Transverse colon (tissue), 4 donors: ENCODE data around the gene MAMDC2. TPM values are rescaled to one million over a fixed set of nuclear protein-coding genes. Genes with fewer than 3 reads are reported as not detected.

Source experiments
- DNase-seq: peaks from one replicate; pipeline ENCODE4 v3.0.0-alpha.2; 2019
- H3K27ac ChIP-seq, 4 donors: fragments of 200-600 bp; sonication (generic); 2 replicates each; pipeline ENCODE4 v1.5.1; 2016 to 2018; ENCODE audit warnings: inconsistent platforms in 4 of 4
- H3K27me3 ChIP-seq: fragments of 200-600 bp; sonication (generic); 2 replicates; pipeline ENCODE4 v1.5.1; 2017; ENCODE audit warnings: inconsistent platforms
- H3K36me3 ChIP-seq, 4 donors: fragments of 200-600 bp; sonication (generic); 2 replicates each; pipeline ENCODE4 v1.5.1; 2017 to 2019; ENCODE audit warnings: inconsistent platforms in 4 of 4
- H3K4me1 ChIP-seq, 4 donors: fragments of 200-600 bp; sonication (generic); 2 replicates each; pipeline ENCODE4 v1.5.1; 2017 to 2020; ENCODE audit warnings: inconsistent platforms in 4 of 4
- H3K4me3 ChIP-seq, 4 donors: fragments of 200-600 bp; sonication (generic); 1 replicate in 1 of 4; 2 replicates in 3 of 4; pipeline versions ENCODE4 v1.5.1 to v1.6.1; 2017 to 2019; ENCODE audit warnings: inconsistent platforms in 4 of 4
- H3K9me3 ChIP-seq, 2 donors: fragments of 200-600 bp; sonication (generic); 2 replicates each; pipeline ENCODE4 v1.5.1; 2017 to 2019; ENCODE audit warnings: inconsistent platforms in 2 of 2
- CTCF ChIP-seq, 5 experiments: fragments of 200-600 bp in 3 of 5; fragments of 450-650 bp in 2 of 5; sonication (generic) in 3 of 5; IDR thresholded peaks; 1 replicate in 2 of 5; 2 replicates in 3 of 5; pipeline ENCODE4 v1.5.1; 2016 to 2017; ENCODE audit warnings: antibody characterized with exemption in 5 of 5, inconsistent platforms in 3 of 5, mild to moderate bottlenecking in 2 of 5, moderate library complexity in 1 of 5
- EP300 ChIP-seq: sonication (generic); formaldehyde crosslinking; IDR thresholded peaks from one replicate; pipeline ENCODE4 v1.6.1; 2017; ENCODE audit warnings: antibody characterized with exemption, low read depth
- POLR2A ChIP-seq: fragments of 450-650 bp; IDR thresholded peaks from one replicate; pipeline ENCODE4 v1.6.1; 2016; ENCODE audit warnings: antibody characterized with exemption, mild to moderate bottlenecking, moderate library complexity
- POLR2AphosphoS5 ChIP-seq, 3 donors: sonication (generic); formaldehyde crosslinking; IDR thresholded peaks; one replicate each; pipeline ENCODE4 v1.6.1; 2016; ENCODE audit warnings: antibody characterized with exemption in 3 of 3
- WGBS, 2 donors: methylation state at CpG; one replicate each; pipeline ENCODE4 v1.1.5; 2018; ENCODE audit warnings: low coverage in 1 of 2; 5-methylcytosine and 5-hydroxymethylcytosine counted together
- in situ Hi-C, 4 donors: fragments of 200-750 bp; cut with MboI; loops; one replicate each; pipeline versions ENCODE4 v1.15.0 to v1.15.1; 2017; ENCODE audit warnings: low sequenced_read_pairs in 3 of 4, low pct_ligation_motif_present in 1 of 4, low pct_unique_long_range_greater_than_20kb in 1 of 4
- intact Hi-C: fragments of 100-400 bp; cut with DNase I; formaldehyde crosslinking; loops from one replicate; pipeline ENCODE4 v1.15.1; 2023; ENCODE audit warnings: low total_unique reads
- total RNA-seq, 4 donors: library from RNA; depleted of rRNA; stranded (reverse); fragments of >200 nt; gene quantifications; one replicate each; pipeline ENCODE4 v1.1.0, GENCODE V29; 2016

MAMDC2 gene
- total RNA-seq, 4 donors from 2014 or later = 7.4 to 40.5 (median 28.9) TPM

- H3K4me1 ChIP-seq = no peaks in the 10 kb centered on the region
- H3K27me3 ChIP-seq = no peaks in the 10 kb centered on the region
- H3K9me3 ChIP-seq = no peaks in the 10 kb centered on the region
- no peak for TF ChIP-seq POLR2AphosphoS5 (IDR thresholded peaks at IDR 0.05)
- no peak for TF ChIP-seq EP300
- no peak for TF ChIP-seq POLR2A
- WGBS, 2 donors = 29 to 87% methylated on average over 1 of the region's 1 CpG
- peaks cover 0 to 8% (median 0%) of the 10 kb centered on the region in 4 donors for H3K36me3 ChIP-seq
- no peak overlapping the region for H3K4me3 ChIP-seq
- DNase-seq = no peak
- in situ Hi-C loops (no loop called here), intact Hi-C loops (no loop called here)
- H3K27ac ChIP-seq = no peak overlapping the region
Observed at GRCh38 chr9:70218767-70219166, 175.1 kb downstream of the MAMDC2 start.

GRCh38 chr9:70220216-70220615, 176.6 kb downstream of the MAMDC2 start:
- H3K4me1 ChIP-seq = no peaks in the 10 kb centered on the region
- intact Hi-C loops (no loop called here), in situ Hi-C loops (no loop called here)
- WGBS, 2 donors = 80 to 93% methylated on average over 2 of the region's 2 CpGs
- H3K27me3 ChIP-seq = no peaks in the 10 kb centered on the region
- H3K9me3 ChIP-seq = no peaks in the 10 kb centered on the region
- no peak overlapping the region for H3K27ac ChIP-seq
- no peak for DNase-seq
- no peaks in the 10 kb centered on the region for H3K36me3 ChIP-seq
- H3K4me3 ChIP-seq = no peak overlapping the region
- TF ChIP-seq CTCF (IDR thresholded peaks at IDR 0.05) (no peak), POLR2AphosphoS5 (IDR thresholded peaks at IDR 0.05) (no peak), POLR2A (no peak), EP300 (no peak)

- no peak overlapping the region for H3K27ac ChIP-seq
- no peaks in the 10 kb centered on the region for H3K9me3 ChIP-seq
- H3K36me3 ChIP-seq = no peaks in the 10 kb centered on the region
- no peak for DNase-seq
- WGBS, 2 donors = 74 to 90% methylated on average over 1 of the region's 1 CpG
- TF ChIP-seq POLR2A = no peak
- TF ChIP-seq POLR2AphosphoS5 (IDR thresholded peaks at IDR 0.05) = no peak
- TF ChIP-seq EP300 = no peak
- TF ChIP-seq CTCF (IDR thresholded peaks at IDR 0.05) = no peak
- no peaks in the 10 kb centered on the region for H3K4me1 ChIP-seq
- H3K27me3 ChIP-seq = no peaks in the 10 kb centered on the region
- intact Hi-C loops (no loop called here), in situ Hi-C loops (no loop called here)
- H3K4me3 ChIP-seq = no peak overlapping the region
Observed at GRCh38 chr9:70222354-70222753, 178.7 kb downstream of the MAMDC2 start.

DNA sequence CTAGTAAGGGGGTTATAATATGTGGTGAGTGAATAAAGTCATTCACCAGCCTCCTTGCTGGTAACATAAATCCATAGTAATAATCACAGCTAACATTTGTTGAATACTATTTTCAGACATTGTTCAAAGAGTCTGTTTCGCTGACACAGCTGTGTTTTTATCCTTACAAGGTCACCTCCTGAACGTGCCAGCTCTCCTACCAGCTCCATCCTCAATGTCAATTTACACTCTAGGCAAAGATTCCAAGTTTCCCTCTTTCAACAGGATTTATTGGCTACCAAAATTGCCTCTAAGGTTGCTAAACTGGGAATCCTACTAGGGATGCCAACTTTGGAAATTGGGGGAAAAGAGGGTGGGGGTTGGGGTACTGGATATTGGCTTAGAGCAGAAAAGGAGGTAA, 184.5 kb downstream of the MAMDC2 start:
- no peak overlapping the region for H3K4me3 ChIP-seq
- no peak for TF ChIP-seq POLR2AphosphoS5 (IDR thresholded peaks at IDR 0.05)
- no peak for TF ChIP-seq CTCF (IDR thresholded peaks at IDR 0.05)
- TF ChIP-seq POLR2A = no peak
- TF ChIP-seq EP300 = no peak
- 38 to 56% methylated on average over 2 of the region's 2 CpGs for WGBS, 2 donors
- H3K27ac ChIP-seq = no peak overlapping the region
- no peaks in the 10 kb centered on the region for H3K27me3 ChIP-seq
- in situ Hi-C loops (loop anchor here in 1 of 4 donors (25.0 kb wide), 1 partner anchor 266 kb away; no protein-coding TSS in a partner anchor), intact Hi-C loops (no loop called here)
- no peak for DNase-seq
- H3K4me1 ChIP-seq = peaks cover 0 to 7% (median 0%) of the 10 kb centered on the region in 4 donors
- no peaks in the 10 kb centered on the region for H3K9me3 ChIP-seq
- H3K36me3 ChIP-seq = no peaks in the 10 kb centered on the region

DNA sequence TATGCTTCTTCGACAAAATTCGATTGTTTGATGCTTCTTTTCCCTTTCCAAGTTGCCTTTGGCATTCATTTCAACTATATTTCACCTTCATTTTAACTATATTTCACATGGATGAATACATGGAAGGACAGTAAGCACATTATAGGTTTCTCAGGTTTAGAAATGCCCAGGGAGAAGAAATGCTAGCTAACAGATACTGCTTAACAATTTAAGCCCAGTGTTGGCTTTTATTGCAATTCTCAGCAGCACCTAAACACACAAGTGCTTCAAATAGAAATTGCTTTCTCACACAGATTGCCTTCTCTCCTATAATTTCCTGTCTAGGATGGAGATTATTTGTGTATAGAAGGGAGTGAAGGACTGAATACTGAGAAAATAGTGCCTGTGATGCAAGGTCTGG, 185.0 kb downstream of the MAMDC2 start:
- in situ Hi-C loops = loop anchor here in 1 of 4 donors (25.0 kb wide), 1 partner anchor 266 kb away; no protein-coding TSS in a partner anchor
- no peaks in the 10 kb centered on the region for H3K27me3 ChIP-seq
- intact Hi-C loops = no loop called here
- no peaks in the 10 kb centered on the region for H3K9me3 ChIP-seq
- H3K4me3 ChIP-seq = no peak overlapping the region
- DNase-seq = no peak
- H3K4me1 ChIP-seq = peaks cover 0 to 7% (median 0%) of the 10 kb centered on the region in 4 donors
- TF ChIP-seq CTCF (IDR thresholded peaks at IDR 0.05) = no peak
- no peak for TF ChIP-seq POLR2AphosphoS5 (IDR thresholded peaks at IDR 0.05)
- no peak for TF ChIP-seq EP300
- TF ChIP-seq POLR2A = no peak
- H3K36me3 ChIP-seq = no peaks in the 10 kb centered on the region
- H3K27ac ChIP-seq = no peak overlapping the region
- WGBS, 2 donors = 80 to 100% methylated on average over 2 of the region's 2 CpGs
